COR-L47 (cell line): Measurements from ENCODE around the gene RNF186.
A peak's percentile ranks its signal among the peaks of the same experiment; 100 is the strongest.
"Not testable (repeated sequence)": the region's sequence is repeated elsewhere in the genome, so short reads cannot be mapped to it uniquely, and the experiment has no call there.

Source experiments
- DNase-seq: peaks from one replicate; lab custom pipeline; 2025; lab: John Stamatoyannopoulos, UW

RNF186 gene

DNA sequence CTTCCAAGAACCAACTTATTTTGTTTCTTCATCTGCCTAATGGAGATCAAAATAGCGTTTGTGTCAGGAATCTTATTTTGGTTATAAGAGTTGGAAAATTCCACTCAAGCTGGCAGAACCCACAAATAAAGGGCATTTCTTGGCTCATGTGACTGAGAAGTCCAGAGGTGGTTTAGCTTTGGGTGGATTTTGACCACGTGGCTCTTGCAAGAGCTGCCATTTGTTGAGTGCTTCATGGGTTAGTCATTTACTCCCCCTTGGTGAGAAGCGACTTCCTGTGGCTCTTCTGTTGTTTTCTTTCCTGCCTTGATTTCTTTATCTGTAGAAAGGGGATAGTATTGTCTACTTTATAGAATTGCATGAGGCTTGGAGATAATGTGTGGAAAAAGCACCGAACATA lies 9.5 kb upstream of the RNF186 start:
- DNase-seq, result no peak

DNA sequence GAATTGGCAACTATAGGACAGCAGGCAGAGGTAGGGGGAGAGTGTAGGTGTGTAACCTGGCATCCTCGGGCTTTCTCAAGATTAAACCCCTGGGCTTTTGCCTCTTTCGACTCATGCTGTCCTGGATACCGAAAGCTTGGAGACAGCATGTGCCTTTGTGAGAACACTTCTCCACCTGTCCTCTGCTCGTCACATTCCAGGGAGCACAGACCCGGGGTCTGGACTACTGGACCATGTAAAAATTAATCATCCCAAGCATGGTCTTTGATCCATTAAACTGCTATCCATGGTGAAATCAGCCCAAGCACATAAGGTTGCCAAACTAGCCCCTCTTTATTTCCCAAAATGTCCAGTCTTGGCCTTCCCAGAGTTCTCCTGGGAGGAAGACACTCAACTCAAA lies 9.0 kb upstream of the RNF186 start:
- DNase-seq, result no peak

DNA sequence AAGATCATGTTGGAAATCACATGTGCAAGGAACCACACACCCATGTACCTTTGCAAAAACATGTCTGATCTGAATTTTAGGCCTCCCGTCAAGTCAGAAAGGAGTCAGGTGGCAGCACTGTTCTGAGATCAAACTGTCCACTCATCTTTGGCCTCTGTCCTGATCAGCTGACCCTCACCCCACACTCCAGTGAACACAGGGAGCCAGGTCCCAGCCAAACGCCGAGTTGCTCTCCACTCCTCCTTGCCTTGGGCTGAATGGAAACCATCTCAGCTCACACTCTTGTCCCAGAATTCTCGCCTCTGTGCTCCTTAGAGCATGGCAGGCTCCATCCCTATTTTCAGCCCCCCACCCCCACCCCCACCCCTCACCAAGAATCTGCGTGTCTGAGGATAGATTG lies 4.6 kb upstream of the RNF186 start:
- DNase-seq, result no peak

DNA sequence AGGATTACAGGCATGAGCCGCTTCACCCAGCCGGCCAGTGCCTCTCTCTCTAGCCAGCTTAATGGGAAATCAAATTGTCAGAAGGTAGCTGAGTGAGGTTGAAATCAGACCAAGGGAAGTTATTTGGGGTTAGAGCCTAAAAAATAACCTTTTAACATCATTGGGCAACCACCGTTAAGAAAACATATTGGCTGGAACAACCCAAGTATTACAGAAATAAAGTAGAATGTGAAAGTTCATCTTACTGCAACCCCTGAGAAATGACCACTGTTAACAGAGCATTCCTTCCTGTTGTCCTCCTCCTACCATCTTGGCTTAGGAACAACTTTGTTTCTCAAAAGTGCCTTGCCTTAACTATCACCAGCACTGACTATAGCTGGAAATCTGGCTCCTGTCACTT lies 3.2 kb upstream of the RNF186 start:
- no peak for DNase-seq

DNA sequence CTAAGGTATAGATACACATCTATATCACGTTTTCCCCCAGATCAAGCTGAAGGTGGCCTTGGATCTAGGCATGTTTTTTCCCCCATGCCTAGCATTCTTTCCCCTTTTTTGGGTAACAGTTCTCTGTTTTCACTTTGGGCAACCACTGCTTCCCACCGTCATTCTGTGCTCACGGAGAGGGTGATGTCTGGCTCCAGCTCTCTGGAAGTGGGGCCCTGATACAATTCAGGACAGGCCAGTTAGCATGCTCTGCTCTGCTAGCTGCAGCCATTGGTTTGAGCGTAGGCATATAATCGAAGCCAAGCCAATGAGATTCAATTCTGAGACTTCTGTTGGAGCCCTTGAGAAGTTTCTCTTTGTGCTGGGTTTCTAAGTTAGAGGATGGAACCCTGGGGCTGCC lies 2.1 kb upstream of the RNF186 start:
- DNase-seq, result no peak

DNA sequence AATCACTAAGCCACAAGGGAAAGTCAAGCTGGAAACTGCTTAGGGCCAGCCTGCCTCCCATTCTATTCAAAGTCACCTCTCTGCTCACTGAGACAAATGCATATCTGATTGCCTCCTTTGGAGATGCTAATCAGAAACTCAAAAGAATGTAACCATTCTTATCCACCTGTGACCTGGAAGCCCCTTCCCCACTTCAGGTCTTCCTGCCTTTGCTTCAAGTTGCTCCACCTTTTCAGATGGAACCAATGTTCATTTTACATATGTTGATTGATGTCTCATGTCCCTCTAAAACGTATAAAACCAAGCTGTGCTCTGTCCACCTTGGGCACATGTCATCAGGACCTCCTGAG lies 1.6 kb upstream of the RNF186 start:
- not testable (repeated sequence) for DNase-seq

DNA sequence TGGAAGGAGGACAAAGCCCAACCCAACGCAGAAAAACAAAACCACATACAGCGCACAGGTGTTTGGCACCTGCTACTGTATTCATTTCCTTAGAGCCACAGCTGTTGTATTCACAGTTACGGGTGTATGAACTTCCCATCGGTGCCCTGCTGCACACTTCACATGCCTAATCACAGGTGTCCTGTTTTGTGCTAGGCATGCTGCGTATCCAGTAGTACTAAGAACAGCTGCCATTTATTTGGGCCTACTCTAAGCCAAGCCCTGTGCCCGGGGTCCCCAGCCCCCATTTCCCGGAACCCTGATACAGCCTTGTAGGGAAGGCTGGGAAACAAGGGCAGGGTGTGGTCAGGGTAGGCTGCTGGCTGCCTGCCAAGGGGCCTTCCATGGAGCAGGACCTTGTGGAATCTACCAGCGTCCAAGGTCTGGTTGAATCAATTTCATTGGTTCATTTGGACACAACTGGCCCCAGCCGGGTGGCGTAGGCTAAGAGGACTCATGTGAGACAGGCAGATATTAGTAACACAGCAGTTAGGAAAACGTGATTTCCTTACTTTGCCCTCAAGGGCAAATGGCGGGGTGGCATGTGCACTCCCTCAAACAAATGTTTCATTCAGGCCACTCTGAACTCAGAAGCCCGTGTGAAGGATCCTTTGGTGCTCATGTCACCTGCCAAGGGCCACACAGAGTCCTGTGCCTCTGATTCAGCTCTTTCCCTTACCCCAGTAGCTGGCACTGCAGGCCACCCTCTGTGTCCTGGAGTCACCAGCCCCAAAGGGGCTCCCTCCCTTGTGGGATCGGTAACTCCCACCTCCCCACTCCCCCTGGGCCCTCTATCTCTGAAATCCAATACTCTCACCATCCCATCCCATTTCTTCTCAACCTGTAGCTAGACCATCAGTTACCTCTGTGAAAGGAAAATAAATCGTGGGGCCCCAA lies 986 bp upstream of the RNF186 start:
- peak; percentile 89 for DNase-seq

DNA sequence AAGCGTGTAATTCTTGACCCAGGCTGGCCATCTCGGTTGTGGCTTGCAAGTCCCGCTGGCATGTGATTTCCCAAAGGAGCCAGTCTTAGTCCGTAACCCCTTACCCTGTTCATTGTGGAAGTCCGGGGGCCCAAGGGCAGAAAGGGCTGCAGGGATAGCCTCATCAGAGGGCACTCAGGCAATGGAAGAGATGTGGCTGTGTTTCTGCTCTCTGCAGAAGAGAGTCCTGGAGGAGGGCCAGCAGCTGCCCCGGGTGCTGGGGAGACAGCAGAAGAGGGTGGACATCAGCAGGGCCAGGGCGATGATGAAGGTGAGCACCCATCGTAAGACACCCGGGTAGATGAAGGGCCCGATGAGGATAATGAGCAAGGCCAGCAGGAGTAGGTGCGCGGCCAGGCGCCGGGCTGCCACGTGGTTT lies 830 bp downstream of the RNF186 start:
- DNase-seq, result no peak

DNA sequence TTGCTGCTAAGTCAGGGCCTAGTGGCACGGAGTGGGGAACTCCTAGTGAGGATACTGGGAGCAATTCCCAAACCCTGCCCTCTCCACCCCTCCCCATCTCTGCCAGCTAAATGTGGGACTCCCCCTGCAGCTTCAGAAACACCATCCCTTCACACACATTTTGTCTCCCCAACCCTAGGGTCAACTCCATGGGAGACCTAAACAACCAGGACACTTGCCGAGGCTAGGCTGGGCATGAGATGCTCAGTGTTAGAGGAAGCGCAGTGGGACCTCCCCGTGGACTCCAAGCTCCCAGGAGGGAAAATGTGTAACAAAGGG lies 1.5 kb downstream of the RNF186 start:
- no peak for DNase-seq

DNA sequence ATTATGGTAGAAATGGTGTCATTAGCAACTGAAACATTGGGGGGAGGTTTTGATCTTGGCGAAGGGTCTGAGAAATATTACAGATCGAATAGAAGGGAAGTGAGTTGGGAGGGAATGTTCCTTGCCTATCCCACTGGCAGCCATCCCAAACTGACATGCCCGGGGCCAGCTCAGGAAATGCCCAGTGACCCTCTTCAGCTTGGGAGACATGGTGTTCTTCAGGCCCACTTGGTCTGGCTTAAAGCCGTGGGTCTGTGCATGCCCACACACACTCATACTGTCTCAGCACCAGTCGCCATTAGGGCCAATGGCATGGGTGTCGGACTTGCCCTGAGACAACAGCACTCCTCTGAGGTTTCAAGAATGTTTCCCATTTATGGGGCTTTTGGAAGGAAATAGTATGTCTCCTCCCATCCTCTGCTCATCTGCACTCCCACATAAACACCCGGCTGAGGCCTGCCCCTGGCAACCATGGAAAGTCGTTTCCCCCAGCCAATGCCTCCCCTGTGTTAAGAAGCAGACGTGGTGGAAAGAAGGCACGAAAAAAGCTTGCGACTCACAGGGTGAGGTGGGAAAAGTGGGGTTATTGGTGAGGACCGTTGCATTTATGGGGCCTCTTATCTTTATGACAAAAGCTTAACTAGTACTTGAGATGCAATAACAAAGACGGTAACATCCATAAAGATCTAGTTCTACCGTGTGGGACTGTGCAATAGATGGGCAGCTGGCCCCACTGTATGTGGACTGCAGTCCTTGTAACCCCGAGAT lies 2.0 kb downstream of the RNF186 start:
- no peak for DNase-seq

DNA sequence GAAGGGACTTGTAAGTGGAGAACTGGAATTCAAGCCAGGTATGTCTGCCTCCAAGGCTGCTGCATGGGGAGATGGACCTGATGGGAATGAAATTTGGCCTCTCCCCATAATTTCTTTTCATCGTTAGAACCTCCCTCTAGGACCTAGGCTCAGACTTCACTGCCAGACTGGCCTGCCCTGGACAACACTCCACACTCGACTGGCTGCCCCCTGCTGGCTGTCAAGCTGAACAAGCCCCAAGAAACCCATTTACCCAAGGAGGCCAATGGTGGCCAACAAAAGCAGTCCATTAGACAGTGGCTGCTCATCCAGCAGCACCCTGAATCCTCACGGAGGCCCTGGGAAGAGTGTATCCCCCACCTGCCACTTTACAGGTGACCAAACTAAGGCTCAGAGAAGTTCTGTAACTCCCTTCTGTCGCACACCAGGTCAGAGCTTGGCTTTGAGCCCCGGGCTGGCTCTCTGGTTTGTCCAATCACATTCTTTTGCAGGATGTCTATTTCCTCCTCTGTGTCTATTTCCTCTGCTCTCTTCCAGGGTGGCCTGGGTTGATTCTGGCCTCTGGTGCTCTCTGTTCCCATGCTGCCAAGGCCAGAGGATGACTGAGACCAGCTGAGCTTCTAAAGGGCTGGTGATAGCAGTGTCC lies 3.8 kb downstream of the RNF186 start:
- no peak for DNase-seq

DNA sequence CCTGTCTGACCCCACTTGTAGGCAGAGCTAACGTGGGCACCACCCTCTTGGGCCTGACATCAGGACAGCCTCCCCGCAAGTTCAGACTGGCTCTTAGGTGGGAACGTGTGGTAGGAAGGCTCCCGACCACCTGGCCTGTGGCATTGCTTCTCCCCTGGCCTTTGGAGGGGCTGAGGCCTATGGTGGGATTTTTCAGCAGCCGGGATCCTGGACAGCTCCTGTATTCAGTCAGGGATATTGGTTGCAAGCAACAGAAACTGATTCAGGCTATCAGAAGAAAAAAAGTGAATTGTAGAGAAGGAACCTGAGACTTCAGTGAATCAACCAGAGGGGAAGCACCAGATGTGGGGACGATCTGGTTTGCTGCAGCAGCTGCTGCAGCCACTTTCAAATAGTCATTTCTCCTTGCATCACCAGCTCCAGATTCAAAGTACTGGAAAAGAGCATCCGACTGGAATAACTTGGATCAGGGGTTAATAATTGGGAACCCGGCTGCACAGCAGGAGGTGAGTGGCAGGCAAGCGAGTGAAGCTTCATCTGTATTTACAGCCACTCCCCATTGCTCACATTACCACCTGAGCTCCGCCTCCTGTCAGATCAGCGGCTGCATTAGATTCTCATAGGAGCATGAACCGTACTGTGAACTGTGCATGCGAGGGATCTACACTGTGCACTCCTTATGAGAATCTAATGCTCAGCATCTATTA lies 5.9 kb downstream of the RNF186 start:
- DNase-seq, result no peak

DNA sequence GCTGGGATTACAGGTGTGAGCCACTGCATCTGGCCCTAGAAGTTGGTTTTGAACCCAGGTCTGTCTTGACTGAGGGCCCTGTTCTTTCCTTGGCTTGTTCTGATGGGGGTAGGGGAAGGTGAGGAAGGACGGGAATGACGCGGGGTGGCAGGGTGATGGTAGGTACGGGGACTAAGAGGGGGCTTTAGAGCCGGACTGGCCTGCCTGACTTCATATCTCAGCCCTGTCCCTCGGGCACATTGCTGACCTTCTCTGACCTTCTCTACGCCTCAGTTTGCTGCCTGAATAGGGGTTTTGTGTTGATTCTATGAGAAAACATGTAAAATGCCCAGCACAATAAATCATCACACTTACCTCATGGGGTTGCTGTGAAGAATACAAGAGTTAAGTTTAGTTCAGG lies 6.7 kb downstream of the RNF186 start:
- DNase-seq, result no peak

DNA sequence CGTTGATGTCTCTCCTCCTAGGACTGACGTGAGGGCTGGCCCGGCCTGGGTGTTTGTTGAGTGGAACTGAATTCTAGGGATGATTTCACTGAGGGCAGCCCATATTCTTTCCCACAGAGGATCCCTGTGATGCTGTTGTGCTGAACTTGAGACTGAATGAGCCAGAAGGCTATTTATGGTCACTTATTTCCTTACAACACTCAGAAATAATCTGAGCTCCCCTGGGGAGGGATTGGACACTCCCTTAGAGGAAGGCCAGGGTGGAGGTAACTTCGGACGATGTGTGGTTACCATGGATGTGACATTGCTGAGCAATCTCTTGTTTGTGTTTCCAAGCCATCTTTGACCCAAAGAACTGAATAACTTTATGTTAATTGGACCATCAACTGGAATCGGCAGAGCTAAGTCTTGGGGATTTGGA lies 10.2 kb downstream of the RNF186 start:
- DNase-seq, result no peak

DNA sequence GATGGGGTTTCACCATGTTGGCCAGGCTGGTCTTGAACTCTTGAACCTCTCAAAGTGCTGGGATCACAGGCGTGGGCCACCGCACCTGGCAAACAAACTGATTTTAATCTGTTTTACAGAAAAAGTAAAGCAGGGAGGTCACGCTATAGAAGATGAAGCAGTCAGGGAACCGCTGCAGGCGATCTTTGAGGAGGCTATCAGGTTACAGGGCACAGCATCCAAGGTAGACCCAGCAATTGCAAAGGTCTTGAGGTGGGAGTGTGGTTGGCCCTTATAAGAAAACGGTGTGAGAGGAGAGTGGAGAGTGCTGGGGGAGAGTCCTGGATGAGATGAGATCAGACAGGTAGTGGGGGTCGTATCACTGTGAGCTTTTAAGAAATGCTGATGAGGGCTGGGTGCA lies 12.8 kb downstream of the RNF186 start:
- DNase-seq, result no peak

DNA sequence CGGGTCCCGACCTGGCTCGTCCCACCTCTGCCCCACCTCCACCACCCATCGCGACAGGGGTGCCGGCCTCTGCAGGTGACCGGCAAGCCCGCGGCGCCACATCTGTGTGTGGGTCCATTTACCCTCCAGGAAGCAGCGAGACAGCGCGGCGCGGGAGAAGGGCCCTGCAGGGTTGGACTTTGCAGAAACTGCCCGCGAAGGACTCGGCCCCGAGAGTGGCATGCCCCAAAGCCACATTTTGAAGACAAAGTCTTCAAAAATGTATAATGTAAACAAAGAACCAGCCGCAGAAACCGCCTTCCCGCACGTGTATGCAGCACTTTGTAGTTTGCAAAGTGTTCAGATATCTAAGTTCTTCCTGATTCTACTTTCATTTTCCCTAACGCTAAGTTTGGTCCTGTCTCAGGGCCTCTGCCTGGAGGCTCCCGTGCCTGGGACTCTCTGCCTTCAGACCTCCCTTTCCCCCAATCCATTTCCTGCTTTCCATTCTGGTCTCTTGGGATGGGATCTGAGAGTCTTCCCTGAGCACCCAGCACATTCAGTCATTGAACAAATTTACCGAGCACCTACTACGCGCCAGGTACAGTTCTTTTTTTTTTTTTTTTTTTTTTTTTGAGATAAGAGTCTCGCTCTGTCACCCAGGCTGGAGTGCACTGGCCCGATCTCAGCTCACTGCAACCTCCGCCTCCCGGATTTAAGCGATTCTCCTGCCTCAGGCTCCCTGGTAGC lies 14.8 kb downstream of the RNF186 start:
- DNase-seq, result no peak

DNA sequence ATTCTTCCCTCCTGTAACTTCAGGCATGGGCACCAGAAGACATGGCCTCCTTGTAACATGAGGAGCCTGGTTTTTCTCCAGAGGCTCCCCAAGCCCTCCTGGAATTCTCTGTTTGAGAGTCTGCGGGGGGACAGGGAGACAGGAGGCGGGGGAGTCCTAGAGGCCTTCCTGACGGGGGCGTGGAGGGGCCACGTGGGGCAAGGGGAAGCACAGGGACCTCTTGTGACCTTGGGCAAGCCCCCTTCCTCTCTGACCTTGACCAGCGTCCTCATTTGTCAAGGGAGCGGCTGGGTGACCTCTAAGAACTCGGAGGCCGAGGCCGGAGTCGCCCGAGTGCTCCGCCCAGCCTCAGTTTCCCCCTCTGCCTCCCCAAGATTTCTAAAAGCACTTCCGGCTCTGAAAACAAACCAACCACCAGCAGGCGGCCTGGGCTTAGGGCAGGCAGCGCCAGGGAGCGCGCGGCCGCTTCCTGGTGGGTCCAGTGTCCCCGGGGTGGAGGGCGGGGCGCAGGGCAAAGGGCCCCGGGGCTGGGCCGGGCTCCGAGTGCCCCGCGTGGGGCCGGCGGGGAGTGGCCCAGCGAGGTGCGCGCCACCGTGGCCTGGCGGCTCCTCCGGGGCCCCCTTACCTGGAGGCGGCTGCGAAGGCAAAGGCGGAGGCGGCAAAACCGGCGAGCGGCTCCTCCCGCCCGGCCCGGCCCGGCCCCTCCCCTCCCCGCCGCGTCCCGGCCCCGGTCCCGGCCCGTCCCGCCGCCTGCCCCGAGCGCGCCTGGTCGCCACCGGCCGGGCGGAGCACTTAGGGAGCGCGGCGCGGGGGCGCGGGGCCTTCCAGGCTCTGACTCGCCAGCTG lies 15.6 kb downstream of the RNF186 start, which contains the start of gene TMCO4:
Gene TMCO4 (minus strand): TSS at position 687 of the 846 bp plus-strand sequence. CDS start 19,158 bp downstream, outside the sequence.
- DNase-seq, result no peak

DNA sequence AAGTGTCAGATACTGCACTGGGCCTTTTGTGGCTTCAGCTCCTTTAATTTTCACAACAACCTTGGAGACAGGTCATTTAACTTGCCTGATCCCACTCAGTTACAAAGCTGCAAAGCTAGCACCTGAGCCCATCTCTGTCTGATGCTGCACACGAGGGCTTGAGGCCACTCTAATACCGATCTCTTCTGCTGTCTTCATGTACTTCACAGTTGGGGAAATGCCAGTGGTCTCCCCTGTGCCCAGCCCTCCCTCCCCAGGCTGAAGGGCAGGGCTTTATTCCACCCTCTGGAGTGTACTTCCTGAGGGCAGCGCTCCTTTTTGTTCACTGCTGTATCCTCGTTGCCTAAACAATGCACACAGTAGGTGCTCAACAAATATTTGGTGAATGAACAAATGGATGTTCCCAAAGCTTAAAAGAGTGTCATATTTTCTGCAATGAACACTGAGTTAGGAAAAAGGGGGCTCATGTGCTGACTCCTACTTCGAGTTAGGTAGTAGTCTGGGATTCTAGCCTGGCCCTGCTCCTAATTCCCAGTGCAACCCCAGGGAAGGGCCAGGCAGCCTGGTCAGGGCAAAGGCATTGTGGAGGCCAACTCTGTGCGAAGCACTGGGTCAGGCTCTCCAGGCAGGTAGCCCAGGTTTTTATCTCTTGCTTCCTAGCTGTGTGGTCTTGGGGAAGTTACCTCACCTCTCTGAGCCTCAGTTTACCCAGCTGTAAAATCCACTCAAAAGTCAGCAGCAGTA lies 16.4 kb downstream of the RNF186 start:
- no peak for DNase-seq

DNA sequence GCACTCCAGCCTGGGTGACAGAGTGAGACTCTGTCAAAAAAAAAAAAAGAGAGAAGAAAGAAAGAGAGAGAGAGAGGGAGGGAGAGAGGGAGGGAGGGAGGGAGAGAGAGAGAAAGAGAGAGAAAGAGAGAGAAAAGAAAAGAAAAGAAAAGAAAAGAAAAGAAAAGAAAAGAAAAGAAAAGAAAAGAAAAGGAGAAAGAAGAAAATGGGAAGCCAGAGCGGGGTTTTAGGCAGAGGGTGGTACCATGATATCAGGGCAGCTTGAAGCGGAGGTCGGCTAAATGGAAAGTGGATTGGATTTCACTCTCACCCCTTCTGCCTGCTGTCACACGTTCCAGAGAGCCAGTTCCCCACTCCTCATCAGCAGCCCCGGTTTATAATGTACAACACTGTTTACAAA lies 17.3 kb downstream of the RNF186 start:
- DNase-seq, result peak; percentile 24

DNA sequence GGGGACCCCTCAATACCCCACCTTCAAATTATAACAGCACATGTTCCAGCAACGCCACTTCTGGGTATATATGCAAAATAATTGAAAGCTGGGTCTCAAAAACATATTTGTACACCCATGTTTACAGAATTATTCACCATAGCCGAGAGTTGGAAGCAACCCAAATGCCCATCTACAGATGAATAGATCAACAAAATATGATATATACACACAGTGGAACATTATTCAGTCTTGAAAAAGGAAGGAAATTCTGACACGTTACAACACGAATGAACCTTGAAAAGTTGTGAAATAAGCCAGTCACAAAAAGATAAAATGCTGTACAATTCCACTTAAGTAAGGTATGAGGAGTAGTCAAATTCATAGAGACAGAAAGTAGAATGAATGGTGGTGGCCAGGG lies 20.5 kb downstream of the RNF186 start:
- DNase-seq, result no peak
